SHP77 treated with DMSO at 0.1 percent for 48 hours (cell line): Measurements from ENCODE around the gene MAT2A.
"Not testable (repeated sequence)": the region's sequence is repeated elsewhere in the genome, so short reads cannot be mapped to it uniquely, and the experiment has no call there.

Source experiments
- DNase-seq: peaks from one replicate; lab custom pipeline; 2025; lab: John Stamatoyannopoulos, UW

The MAT2A gene

DNA sequence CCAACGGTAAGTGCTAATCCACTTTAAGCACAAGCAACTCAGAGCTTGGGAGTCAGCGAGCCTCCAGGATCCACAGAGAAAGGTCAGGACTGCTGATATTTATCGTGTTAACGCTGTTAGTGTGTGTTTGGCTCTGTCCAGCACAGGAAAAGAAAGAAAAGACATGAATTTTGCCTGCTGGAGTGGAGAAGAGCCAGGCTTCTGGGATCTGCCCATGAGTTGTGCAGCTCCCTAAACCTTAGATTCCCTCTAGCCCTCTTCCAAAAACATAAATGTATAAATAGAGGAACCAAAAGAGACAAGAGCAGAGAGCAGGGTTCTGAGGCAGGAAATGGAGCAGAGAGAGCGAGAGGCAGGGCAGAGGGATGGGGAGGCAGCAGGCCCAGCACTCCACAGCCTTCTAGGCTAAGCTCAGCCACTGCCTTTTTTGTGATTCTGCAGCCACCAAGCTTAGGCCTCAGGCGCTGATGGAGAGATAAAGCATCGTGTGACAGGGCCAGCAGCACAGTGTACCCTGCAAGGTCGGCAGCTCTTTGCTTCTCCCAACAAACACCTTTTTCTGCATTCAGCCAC is 14.5 kb upstream of the MAT2A start:
- no peak for DNase-seq

DNA sequence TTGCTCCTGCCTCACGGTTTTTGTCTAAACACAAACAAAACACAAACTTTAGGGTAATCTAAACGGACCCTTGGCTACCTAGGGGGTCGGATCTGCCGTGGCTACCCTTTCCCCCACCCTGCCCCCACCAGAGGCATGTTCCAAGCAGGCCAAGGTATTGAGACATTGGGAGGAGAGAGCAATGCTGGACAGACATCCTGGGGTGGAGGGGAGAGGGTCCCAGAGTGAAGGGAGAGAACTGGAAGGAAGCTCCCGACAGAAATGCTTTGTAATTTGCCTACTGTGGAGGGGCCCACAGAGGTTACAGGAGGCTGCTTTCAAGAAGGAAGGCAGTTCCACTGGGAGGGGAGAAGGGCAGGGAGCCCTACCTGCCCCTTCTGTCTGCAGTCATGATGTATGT is 13.9 kb upstream of the MAT2A start:
- no peak for DNase-seq

DNA sequence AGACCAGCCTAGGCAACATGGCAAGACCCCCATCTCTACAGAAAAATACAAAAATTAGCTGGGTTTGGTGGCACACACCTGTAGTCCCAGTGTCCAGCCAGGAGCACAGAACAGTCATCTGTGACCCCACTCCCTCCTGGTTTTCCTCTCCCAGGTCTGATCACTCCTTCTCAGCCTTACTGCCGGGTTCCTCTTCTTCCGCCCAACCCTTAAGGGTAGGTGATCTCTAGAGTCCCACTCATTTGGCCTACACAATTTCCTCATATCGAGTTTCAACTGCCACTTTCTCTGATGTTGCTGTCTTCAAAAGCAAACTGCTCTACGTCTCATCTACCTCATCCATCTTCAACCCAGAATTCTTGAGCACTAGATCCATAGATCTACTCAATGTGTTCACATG is 13.4 kb upstream of the MAT2A start:
- DNase-seq: no peak

GRCh38 chr2:85527787-85528186 is 11.2 kb upstream of the MAT2A start:
- no peak for DNase-seq

- DNase-seq: no peak
Observed at GRCh38 chr2:85528355-85528754, 10.6 kb upstream of the MAT2A start.

GRCh38 chr2:85529809-85530208 is 9.2 kb upstream of the MAT2A start:
- DNase-seq: no peak

- no peak for DNase-seq
Observed at GRCh38 chr2:85531589-85531988, 7.4 kb upstream of the MAT2A start.

- DNase-seq: no peak
Observed at GRCh38 chr2:85534099-85534498, 4.9 kb upstream of the MAT2A start.

GRCh38 chr2:85534881-85535280 is 4.1 kb upstream of the MAT2A start:
- no peak for DNase-seq

DNA sequence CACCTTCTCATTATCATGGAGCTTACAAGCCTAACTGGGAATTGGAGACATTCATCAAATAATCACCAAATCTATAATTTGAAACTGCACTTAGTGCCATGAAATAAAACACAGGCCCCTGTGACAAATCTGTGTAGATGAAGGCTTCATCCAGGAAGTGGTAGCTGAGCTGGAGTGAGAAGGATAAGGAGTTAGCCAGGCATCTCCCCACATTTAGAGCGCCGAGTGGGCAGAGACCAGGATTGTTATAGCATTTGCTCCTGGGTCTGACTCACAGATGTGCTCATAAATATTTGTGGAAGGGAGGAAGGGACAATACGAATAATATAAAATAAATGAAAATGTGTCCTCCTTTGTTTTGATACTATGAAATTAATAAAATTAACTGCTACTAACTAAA is 2.5 kb upstream of the MAT2A start:
- DNase-seq: no peak

DNA sequence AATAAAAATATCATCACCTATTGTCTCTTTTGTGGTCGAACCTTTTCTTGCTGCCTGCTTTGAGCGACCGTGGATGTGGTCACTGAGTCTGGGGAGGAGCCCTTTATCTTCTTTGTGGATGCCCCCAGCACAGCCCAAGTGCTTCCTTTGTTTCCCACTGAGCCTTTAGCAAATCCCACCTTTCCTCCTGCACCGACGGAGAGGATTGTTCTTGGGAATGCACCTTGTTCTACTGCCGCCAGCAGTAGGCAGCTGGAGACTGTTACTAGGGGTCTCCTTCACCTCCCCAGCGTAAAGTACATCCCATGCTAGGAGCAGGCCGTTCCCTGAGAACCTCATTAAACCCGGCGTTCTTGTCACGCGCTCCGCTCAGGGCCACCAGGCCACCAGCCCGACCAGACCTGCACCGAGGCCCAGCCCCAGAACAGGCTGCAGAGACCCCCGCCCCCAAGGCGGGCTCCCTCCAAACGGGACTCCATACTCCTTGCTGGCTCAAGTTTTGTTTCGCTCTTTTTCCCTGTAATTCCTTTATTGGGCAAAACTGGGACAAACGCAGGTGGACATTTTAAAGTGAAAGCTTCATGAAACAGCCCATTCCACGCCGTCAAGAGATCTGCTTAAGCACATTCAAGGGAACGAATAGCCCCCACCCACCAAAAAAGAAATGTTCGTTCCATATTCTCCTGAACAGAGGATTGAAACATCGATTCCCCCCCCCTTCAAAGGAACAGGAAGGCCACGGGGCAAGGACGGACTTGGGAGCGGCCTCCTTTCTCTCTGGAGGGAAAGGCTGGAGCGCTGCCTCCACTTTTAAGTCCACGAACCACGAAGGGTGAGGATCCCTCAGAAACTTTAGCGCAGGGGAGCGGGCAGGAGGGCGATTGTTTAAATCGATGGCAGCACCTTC is 1.1 kb upstream of the MAT2A start:
- peak; percentile 50 for DNase-seq

- no peak for DNase-seq
Observed at GRCh38 chr2:85539361-85540132, 579 bp downstream of the MAT2A start.

- DNase-seq: no peak
Observed at GRCh38 chr2:85540133-85540648, 1.2 kb downstream of the MAT2A start.

DNA sequence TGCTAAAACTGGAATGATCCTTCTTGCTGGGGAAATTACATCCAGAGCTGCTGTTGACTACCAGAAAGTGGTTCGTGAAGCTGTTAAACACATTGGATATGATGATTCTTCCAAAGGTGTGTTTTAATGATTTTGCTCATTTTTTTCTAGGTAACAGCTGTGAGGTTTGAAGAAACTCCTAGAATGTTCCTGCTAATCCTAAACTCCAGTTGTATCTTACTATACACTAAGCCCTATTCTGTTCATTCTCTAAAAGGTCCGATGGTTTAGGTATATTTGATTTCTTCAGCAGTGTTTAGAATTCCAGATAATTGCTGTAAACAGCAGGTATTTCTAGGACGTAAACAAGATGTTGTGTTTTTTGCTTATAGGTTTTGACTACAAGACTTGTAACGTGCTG is 2.3 kb downstream of the MAT2A start:
- no peak for DNase-seq

DNA sequence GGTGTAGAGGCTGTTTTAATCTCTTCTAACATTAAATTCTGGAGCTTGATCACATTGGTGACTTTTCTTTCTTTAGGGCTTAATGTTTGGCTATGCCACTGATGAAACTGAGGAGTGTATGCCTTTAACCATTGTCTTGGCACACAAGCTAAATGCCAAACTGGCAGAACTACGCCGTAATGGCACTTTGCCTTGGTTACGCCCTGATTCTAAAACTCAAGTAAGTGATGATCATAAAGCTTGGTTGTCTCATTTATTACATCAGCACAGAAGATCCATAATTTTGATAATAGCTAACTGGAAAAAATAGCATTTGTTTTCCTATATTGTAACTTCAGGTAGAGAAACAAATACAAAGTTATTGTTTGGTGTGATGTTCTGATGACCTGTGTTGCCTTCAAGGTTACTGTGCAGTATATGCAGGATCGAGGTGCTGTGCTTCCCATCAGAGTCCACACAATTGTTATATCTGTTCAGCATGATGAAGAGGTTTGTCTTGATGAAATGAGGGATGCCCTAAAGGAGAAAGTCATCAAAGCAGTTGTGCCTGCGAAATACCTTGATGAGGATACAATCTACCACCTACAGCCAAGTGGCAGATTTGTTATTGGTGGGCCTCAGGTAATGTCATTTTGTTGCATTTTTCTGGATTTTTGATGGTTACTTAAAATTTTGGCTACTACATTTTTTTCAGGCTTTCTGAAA is 2.9 kb downstream of the MAT2A start:
- no peak for DNase-seq

DNA sequence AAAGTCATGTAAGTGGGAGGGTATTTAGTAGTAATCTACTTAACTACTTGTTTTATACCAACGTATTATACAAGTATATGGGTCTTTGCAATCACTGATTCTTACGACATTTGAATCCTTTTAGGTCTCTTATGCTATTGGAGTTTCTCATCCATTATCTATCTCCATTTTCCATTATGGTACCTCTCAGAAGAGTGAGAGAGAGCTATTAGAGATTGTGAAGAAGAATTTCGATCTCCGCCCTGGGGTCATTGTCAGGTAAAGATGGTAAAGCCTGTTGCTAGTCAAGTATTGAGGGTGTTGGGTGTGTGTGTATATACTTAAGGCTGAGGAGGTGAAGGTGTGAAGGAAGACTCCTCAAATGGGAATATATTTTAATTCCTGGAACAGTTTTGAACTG is 3.8 kb downstream of the MAT2A start:
- DNase-seq: no peak

- DNase-seq: not testable (repeated sequence)
Observed at GRCh38 chr2:85544254-85544691, 5.3 kb downstream of the MAT2A start.

GRCh38 chr2:85544915-85545779 is 6.2 kb downstream of the MAT2A start:
- DNase-seq: not testable (repeated sequence)

DNA sequence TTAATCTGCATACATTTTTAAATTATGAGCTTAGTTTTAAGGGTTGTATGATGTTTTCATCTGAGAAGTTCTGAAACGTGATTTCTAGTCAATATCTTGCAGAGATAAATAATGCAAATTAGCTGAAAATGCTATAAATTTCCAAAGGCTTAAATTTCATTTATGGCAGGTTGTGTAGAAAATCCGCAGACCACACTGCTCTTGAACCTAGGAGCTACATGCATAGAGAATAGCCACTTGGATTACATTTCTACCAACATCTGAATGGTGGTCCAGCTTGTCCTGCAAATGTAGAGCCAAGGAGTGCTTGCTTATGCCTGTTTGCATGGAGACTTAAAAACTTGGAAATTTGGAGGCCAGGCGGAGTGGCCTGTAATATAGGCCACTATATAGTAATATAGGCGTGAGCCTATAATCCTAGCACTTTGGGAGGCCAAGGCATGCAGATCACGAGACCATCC is 6.8 kb downstream of the MAT2A start:
- no peak for DNase-seq

- DNase-seq: no peak
Observed at GRCh38 chr2:85547089-85547858, 8.3 kb downstream of the MAT2A start.
